Measurements from ENCODE around the gene ATP6AP1. TPM values are rescaled to one million over a fixed set of nuclear protein-coding genes. Genes with fewer than 3 reads are reported as not detected.

ATP6AP1 gene
- total RNA-seq, 6 donors from 2014 or later: 70.3 to 183 (median 108) TPM

DNA sequence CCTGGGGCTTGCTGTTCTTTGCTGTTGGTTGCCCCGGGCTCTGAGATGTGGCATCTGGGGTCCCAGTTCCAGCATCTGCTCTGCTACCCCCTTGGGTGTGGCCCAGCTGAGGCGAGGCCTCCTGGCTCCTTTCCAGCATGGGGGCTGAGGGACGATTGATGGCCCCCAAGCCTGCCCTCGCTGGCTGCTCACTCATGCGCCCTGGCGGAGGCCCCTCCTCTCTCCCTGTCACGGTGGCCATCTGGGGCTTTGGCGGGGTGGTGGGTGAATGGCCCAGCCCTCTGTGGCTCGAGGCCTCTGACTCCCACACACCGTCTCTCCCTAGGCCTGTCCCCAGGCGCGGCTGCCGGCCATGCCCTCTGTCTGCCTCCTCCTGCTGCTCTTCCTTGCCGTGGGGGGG, 31.4 kb downstream of the ATP6AP1 start:
- DNase-seq: no peak

DNA sequence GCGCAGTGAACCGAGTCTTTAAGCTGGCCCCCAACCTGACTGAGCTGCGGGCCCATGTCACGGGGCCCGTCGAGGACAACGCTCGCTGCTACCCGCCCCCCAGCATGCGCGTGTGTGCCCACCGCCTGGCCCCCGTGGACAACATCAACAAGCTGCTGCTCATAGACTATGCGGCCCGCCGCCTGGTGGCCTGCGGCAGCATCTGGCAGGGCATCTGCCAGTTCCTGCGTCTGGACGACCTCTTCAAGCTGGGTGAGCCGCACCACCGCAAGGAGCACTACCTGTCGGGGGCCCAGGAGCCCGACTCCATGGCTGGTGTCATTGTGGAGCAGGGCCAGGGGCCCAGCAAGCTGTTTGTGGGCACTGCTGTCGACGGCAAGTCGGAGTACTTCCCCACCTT, 31.8 kb downstream of the ATP6AP1 start:
- H3K4me3 ChIP-seq: no peak overlapping the region
- no peaks in the 10 kb centered on the region for H3K27me3 ChIP-seq
- no peak for DNase-seq
- H3K36me3 ChIP-seq: peaks cover 0 to 21% (median 4%) of the 10 kb centered on the region in 4 donors
- peaks cover 0 to 7% (median 4%) of the 10 kb centered on the region in 4 donors for H3K4me1 ChIP-seq
- no peak for ATAC-seq (ENCODE audit: low FRiP score in 2 of 2)
- 91% methylated on average over 26 of the region's 26 CpGs; no CpG with 5 or more reads in 1 of the 2 donors for WGBS, 2 donors
- TF ChIP-seq, protein P1, sequence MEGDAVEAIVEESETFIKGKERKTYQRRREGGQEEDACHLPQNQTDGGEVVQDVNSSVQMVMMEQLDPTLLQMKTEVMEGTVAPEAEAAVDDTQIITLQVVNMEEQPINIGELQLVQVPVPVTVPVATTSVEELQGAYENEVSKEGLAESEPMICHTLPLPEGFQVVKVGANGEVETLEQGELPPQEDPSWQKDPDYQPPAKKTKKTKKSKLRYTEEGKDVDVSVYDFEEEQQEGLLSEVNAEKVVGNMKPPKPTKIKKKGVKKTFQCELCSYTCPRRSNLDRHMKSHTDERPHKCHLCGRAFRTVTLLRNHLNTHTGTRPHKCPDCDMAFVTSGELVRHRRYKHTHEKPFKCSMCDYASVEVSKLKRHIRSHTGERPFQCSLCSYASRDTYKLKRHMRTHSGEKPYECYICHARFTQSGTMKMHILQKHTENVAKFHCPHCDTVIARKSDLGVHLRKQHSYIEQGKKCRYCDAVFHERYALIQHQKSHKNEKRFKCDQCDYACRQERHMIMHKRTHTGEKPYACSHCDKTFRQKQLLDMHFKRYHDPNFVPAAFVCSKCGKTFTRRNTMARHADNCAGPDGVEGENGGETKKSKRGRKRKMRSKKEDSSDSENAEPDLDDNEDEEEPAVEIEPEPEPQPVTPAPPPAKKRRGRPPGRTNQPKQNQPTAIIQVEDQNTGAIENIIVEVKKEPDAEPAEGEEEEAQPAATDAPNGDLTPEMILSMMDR (IDR thresholded peaks at IDR 0.05): no peak
- no peak for TF ChIP-seq POLR2A (IDR thresholded peaks at IDR 0.05)
- TF ChIP-seq POLR2AphosphoS5 (IDR thresholded peaks at IDR 0.05): no peak
- TF ChIP-seq EP300 (IDR thresholded peaks at IDR 0.05): no peak
- H3K27ac ChIP-seq: no peak overlapping the region
- no peaks in the 10 kb centered on the region for H3K9me3 ChIP-seq

More for the DNA sequence above, 31.4 kb downstream of the ATP6AP1 start:
- H3K9me3 ChIP-seq: no peaks in the 10 kb centered on the region
- TF ChIP-seq POLR2A (IDR thresholded peaks at IDR 0.05): no peak
- TF ChIP-seq, protein P1 (IDR thresholded peaks at IDR 0.05): no peak
- TF ChIP-seq POLR2AphosphoS5 (IDR thresholded peaks at IDR 0.05): no peak
- TF ChIP-seq EP300 (IDR thresholded peaks at IDR 0.05): no peak
- H3K36me3 ChIP-seq: peaks cover 0 to 18% (median 3%) of the 10 kb centered on the region in 4 donors
- H3K27me3 ChIP-seq: no peaks in the 10 kb centered on the region
- 84% methylated on average over 14 of the region's 14 CpGs; no CpG with 5 or more reads in 1 of the 2 donors for WGBS, 2 donors
- no peak overlapping the region for H3K27ac ChIP-seq
- H3K4me1 ChIP-seq: peaks cover 0 to 7% (median 4%) of the 10 kb centered on the region in 4 donors
- peak overlapping the region in 1 of 4 donors; percentile 67 for H3K4me3 ChIP-seq
- no peak for ATAC-seq (ENCODE audit: low FRiP score in 2 of 2)

DNA sequence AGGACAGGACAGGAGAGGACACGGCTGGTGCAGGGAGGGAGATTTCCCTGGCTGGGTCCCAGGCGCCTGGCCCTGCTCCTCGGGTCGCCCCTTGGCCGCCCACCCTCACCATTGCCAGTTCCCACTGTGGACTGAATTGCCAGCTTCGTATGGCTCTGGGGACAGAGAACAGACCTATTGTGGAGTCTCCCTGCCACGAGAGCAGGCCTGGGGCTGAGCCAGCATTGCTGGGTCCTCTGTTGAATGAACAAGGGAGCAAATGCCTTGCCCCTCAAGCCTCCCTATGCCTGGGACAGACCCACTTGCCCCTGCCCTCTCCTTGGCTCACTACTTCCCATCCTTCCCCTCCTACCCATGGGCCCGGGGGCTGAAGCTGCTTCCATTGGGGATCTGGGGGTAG, 33.9 kb downstream of the ATP6AP1 start:
- 87 to 100% methylated on average over 3 to 8 of the region's 8 CpGs for WGBS, 2 donors
- no peak overlapping the region for H3K27ac ChIP-seq
- peaks cover 0 to 35% (median 12%) of the 10 kb centered on the region in 4 donors for H3K36me3 ChIP-seq
- TF ChIP-seq POLR2AphosphoS5 (IDR thresholded peaks at IDR 0.05) (no peak), EP300 (IDR thresholded peaks at IDR 0.05) (no peak)
- no peaks in the 10 kb centered on the region for H3K27me3 ChIP-seq
- DNase-seq (no peak), ATAC-seq (ENCODE audit: low FRiP score in 2 of 2) (no peak)
- no peaks in the 10 kb centered on the region for H3K9me3 ChIP-seq
- H3K4me3 ChIP-seq: no peak overlapping the region
- H3K4me1 ChIP-seq: peaks cover 0 to 7% (median 4%) of the 10 kb centered on the region in 4 donors

DNA sequence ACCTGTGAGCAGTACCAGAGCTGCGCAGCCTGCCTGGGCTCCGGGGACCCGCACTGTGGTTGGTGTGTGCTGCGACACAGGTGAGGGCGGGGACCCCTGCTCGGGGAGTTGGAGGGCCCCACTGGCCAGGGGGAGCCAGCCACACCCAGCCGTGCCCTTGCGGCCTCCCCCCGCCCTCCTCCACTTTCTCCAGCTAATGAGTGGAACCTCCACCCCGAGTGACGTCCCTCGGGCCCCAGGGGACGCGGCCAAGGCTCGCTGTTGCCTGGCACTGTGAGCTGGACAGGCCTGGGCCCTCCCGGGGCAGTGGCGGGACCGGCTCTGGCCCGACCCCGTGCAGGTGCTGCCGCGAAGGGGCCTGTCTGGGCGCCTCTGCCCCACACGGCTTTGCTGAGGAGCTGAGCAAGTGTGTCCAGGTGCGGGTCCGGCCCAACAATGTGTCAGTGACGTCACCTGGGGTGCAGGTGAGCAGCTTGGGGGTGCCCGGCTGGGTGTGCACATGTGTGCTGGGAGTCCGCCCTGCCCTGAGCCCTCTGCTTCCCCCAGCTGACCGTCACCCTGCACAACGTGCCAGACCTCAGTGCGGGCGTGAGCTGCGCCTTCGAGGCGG, 35.2 kb downstream of the ATP6AP1 start:
- Histone ChIP-seq H3K27ac (no peak overlapping the region), H3K4me1 (peaks cover 0 to 7% (median 4%) of the 10 kb centered on the region in 4 donors), H3K4me3 (no peak overlapping the region), H3K36me3 (peaks cover 0 to 48% (median 19%) of the 10 kb centered on the region in 4 donors), H3K27me3 (no peaks in the 10 kb centered on the region), H3K9me3 (no peaks in the 10 kb centered on the region)
- DNase-seq (peak in 1 of 2 donors; percentile 59), ATAC-seq (ENCODE audit: low FRiP score in 2 of 2) (no peak)
- 92% methylated on average over 36 of the region's 36 CpGs; no CpG with 5 or more reads in 1 of the 2 donors for WGBS, 2 donors
- TF ChIP-seq EP300 (IDR thresholded peaks at IDR 0.05) (no peak), POLR2AphosphoS5 (IDR thresholded peaks at IDR 0.05) (no peak)

DNA sequence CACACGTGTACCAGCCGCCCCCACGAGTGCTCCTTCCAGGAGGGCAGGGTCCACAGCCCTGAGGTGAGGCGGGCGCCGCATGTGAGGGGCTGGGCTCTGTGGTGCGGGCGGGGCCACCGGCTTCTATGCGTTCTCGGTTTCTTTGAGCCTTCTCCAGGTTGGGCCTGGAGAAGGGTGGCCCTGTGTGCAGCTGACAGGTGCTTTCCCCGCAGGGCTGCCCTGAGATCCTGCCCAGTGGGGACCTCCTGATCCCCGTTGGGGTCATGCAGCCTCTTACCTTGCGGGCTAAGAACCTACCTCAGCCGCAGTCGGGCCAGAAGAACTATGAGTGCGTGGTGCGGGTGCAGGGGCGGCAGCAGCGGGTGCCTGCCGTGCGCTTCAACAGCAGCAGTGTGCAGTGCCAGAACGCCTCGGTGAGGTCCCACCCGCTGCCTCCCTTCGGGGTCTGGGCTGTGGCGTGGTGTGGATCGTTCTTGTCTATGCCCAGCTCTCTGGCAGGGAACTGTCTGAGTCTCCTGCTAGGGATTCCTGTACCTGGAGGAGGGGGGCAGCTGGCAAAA, 36.4 kb downstream of the ATP6AP1 start:
- no peaks in the 10 kb centered on the region for H3K27me3 ChIP-seq
- no peak overlapping the region for H3K4me3 ChIP-seq
- DNase-seq (no peak), ATAC-seq (ENCODE audit: low FRiP score in 2 of 2) (no peak)
- H3K27ac ChIP-seq: no peak overlapping the region
- H3K4me1 ChIP-seq: no peaks in the 10 kb centered on the region
- H3K9me3 ChIP-seq: no peaks in the 10 kb centered on the region
- TF ChIP-seq POLR2AphosphoS5 (IDR thresholded peaks at IDR 0.05): no peak
- TF ChIP-seq EP300 (IDR thresholded peaks at IDR 0.05): no peak
- TF ChIP-seq, protein P1 (IDR thresholded peaks at IDR 0.05): no peak
- TF ChIP-seq POLR2A (IDR thresholded peaks at IDR 0.05): no peak
- WGBS, 2 donors: 89 to 94% methylated on average over 3 to 28 of the region's 28 CpGs
- H3K36me3 ChIP-seq: peaks cover 0 to 58% (median 24%) of the 10 kb centered on the region in 4 donors

All from upper lobe of left lung (tissue), 6 donors.